Measurements from ENCODE around the gene PLAAT5. TPM values are rescaled to one million over a fixed set of nuclear protein-coding genes. Genes with fewer than 3 reads are reported as not detected.
A peak's percentile ranks its signal among the peaks of the same experiment; 100 is the strongest.

The PLAAT5 gene
- total RNA-seq, 1 donor from 2014 or later = 0.64 TPM

- Mint-ChIP-seq H3K9me3 (peaks cover 13% of the 10 kb centered on the region), H3K4me1 (ENCODE audit: low read depth) (peaks cover 28% of the 10 kb centered on the region), H3K27me3 (ENCODE audit: low read depth) (peaks cover 61% of the 10 kb centered on the region), H3K4me3 (ENCODE audit: low read depth) (peak overlapping the region; percentile 83), H3K36me3 (ENCODE audit: low read depth) (peaks cover 6% of the 10 kb centered on the region), H3K27ac (peak overlapping the region; percentile 67)
- intact Hi-C loops (cut with micrococcal nuclease) = loop anchor here (1.0 to 5.0 kb wide), 4 partner anchors 45 to 120 kb away; partner anchors contain the start of genes PLAAT3 and PLAAT4
- no peak for DNase-seq (ENCODE audit: low spot score)
Measured at GRCh38 chr11:63491636-63492372, 837 bp upstream of the PLAAT5 start.

- intact Hi-C loops (cut with micrococcal nuclease) = loop anchor here (1.0 to 5.0 kb wide), 4 partner anchors 44 to 121 kb away; partner anchors contain the start of genes PLAAT3 and PLAAT4
- Mint-ChIP-seq H3K27me3 (ENCODE audit: low read depth) (peaks cover 62% of the 10 kb centered on the region), H3K9me3 (peaks cover 14% of the 10 kb centered on the region), H3K4me1 (ENCODE audit: low read depth) (peaks cover 28% of the 10 kb centered on the region), H3K36me3 (ENCODE audit: low read depth) (peaks cover 6% of the 10 kb centered on the region), H3K27ac (peak overlapping the region; percentile 78), H3K4me3 (ENCODE audit: low read depth) (peak overlapping the region; percentile 83)
- no peak for DNase-seq (ENCODE audit: low spot score)
Measured at GRCh38 chr11:63491240-63491587, 247 bp upstream of the PLAAT5 start.

- peak overlapping the region; percentile 1 for H3K4me3 Mint-ChIP-seq (ENCODE audit: low read depth)
- H3K4me1 Mint-ChIP-seq (ENCODE audit: low read depth) = peaks cover 28% of the 10 kb centered on the region
- peaks cover 64% of the 10 kb centered on the region for H3K27me3 Mint-ChIP-seq (ENCODE audit: low read depth)
- DNase-seq (ENCODE audit: low spot score) = no peak
- peaks cover 27% of the 10 kb centered on the region for H3K9me3 Mint-ChIP-seq
- peaks cover 6% of the 10 kb centered on the region for H3K36me3 Mint-ChIP-seq (ENCODE audit: low read depth)
- H3K27ac Mint-ChIP-seq = no peak overlapping the region
- intact Hi-C loops (cut with micrococcal nuclease) = loop anchor here (2.0 to 5.0 kb wide), 3 partner anchors 43 to 122 kb away; partner anchors contain the start of genes PLAAT3 and PLAAT4
Measured at GRCh38 chr11:63489879-63490278, 1.1 kb downstream of the PLAAT5 start.

- Mint-ChIP-seq H3K4me3 (ENCODE audit: low read depth) (no peak overlapping the region), H3K9me3 (peaks cover 33% of the 10 kb centered on the region), H3K27me3 (ENCODE audit: low read depth) (peaks cover 64% of the 10 kb centered on the region), H3K27ac (no peak overlapping the region), H3K4me1 (ENCODE audit: low read depth) (peaks cover 28% of the 10 kb centered on the region), H3K36me3 (ENCODE audit: low read depth) (peaks cover 6% of the 10 kb centered on the region)
- intact Hi-C loops (cut with micrococcal nuclease) = no loop called here
- DNase-seq (ENCODE audit: low spot score) = no peak
Measured at GRCh38 chr11:63488789-63489188, 2.2 kb downstream of the PLAAT5 start.

- Mint-ChIP-seq H3K4me1 (ENCODE audit: low read depth) (peaks cover 14% of the 10 kb centered on the region), H3K9me3 (peaks cover 30% of the 10 kb centered on the region), H3K36me3 (ENCODE audit: low read depth) (no peaks in the 10 kb centered on the region), H3K27ac (no peak overlapping the region), H3K4me3 (ENCODE audit: low read depth) (no peak overlapping the region), H3K27me3 (ENCODE audit: low read depth) (peaks cover 79% of the 10 kb centered on the region)
- no peak for DNase-seq (ENCODE audit: low spot score)
- intact Hi-C loops (cut with micrococcal nuclease) = no loop called here
Measured at GRCh38 chr11:63485777-63486176, 5.2 kb downstream of the PLAAT5 start.

- no peak for DNase-seq (ENCODE audit: low spot score)
- H3K27ac Mint-ChIP-seq = no peak overlapping the region
- H3K9me3 Mint-ChIP-seq = peaks cover 28% of the 10 kb centered on the region
- H3K4me3 Mint-ChIP-seq (ENCODE audit: low read depth) = no peak overlapping the region
- intact Hi-C loops (cut with micrococcal nuclease) = no loop called here
- H3K27me3 Mint-ChIP-seq (ENCODE audit: low read depth) = peaks cover 55% of the 10 kb centered on the region
- H3K36me3 Mint-ChIP-seq (ENCODE audit: low read depth) = no peaks in the 10 kb centered on the region
- peaks cover 3% of the 10 kb centered on the region for H3K4me1 Mint-ChIP-seq (ENCODE audit: low read depth)
Measured at GRCh38 chr11:63480039-63480438, 10.9 kb downstream of the PLAAT5 start.

- peak; percentile 29 for DNase-seq (ENCODE audit: low spot score)
- Mint-ChIP-seq H3K36me3 (ENCODE audit: low read depth) (no peaks in the 10 kb centered on the region), H3K4me1 (ENCODE audit: low read depth) (peaks cover 3% of the 10 kb centered on the region), H3K27me3 (ENCODE audit: low read depth) (peaks cover 57% of the 10 kb centered on the region), H3K9me3 (peaks cover 17% of the 10 kb centered on the region), H3K27ac (no peak overlapping the region), H3K4me3 (ENCODE audit: low read depth) (no peak overlapping the region)
- intact Hi-C loops (cut with micrococcal nuclease) = loop anchor here (1.0 to 2.0 kb wide), 3 partner anchors 29 to 260 kb away; no protein-coding TSS in a partner anchor
Measured at GRCh38 chr11:63478896-63479295, 12.1 kb downstream of the PLAAT5 start.

GRCh38 chr11:63476618-63477017 is 14.3 kb downstream of the PLAAT5 start:
- DNase-seq (ENCODE audit: low spot score) = no peak
- no peaks in the 10 kb centered on the region for H3K36me3 Mint-ChIP-seq (ENCODE audit: low read depth)
- no peak overlapping the region for H3K4me3 Mint-ChIP-seq (ENCODE audit: low read depth)
- peaks cover 2% of the 10 kb centered on the region for H3K4me1 Mint-ChIP-seq (ENCODE audit: low read depth)
- intact Hi-C loops (cut with micrococcal nuclease) = no loop called here
- H3K27ac Mint-ChIP-seq = no peak overlapping the region
- peaks cover 15% of the 10 kb centered on the region for H3K9me3 Mint-ChIP-seq
- H3K27me3 Mint-ChIP-seq (ENCODE audit: low read depth) = peaks cover 45% of the 10 kb centered on the region

- no peak overlapping the region for H3K27ac Mint-ChIP-seq
- no peaks in the 10 kb centered on the region for H3K36me3 Mint-ChIP-seq (ENCODE audit: low read depth)
- peaks cover 23% of the 10 kb centered on the region for H3K9me3 Mint-ChIP-seq
- H3K4me1 Mint-ChIP-seq (ENCODE audit: low read depth) = no peaks in the 10 kb centered on the region
- no peak overlapping the region for H3K4me3 Mint-ChIP-seq (ENCODE audit: low read depth)
- no peak for DNase-seq (ENCODE audit: low spot score)
- intact Hi-C loops (cut with micrococcal nuclease) = no loop called here
- peaks cover 40% of the 10 kb centered on the region for H3K27me3 Mint-ChIP-seq (ENCODE audit: low read depth)
Measured at GRCh38 chr11:63472372-63472771, 18.6 kb downstream of the PLAAT5 start.

- Mint-ChIP-seq H3K36me3 (ENCODE audit: low read depth) (no peaks in the 10 kb centered on the region), H3K27me3 (ENCODE audit: low read depth) (peaks cover 30% of the 10 kb centered on the region), H3K4me1 (ENCODE audit: low read depth) (no peaks in the 10 kb centered on the region), H3K27ac (no peak overlapping the region), H3K4me3 (ENCODE audit: low read depth) (no peak overlapping the region), H3K9me3 (peaks cover 12% of the 10 kb centered on the region)
- intact Hi-C loops (cut with micrococcal nuclease) = no loop called here
- DNase-seq (ENCODE audit: low spot score) = no peak
Measured at GRCh38 chr11:63470311-63470710, 20.7 kb downstream of the PLAAT5 start.

GRCh38 chr11:63462137-63462536 is 28.8 kb downstream of the PLAAT5 start:
- H3K27me3 Mint-ChIP-seq (ENCODE audit: low read depth) = peaks cover 15% of the 10 kb centered on the region
- no peak for DNase-seq (ENCODE audit: low spot score)
- no peak overlapping the region for H3K4me3 Mint-ChIP-seq (ENCODE audit: low read depth)
- H3K27ac Mint-ChIP-seq = no peak overlapping the region
- no peaks in the 10 kb centered on the region for H3K36me3 Mint-ChIP-seq (ENCODE audit: low read depth)
- H3K4me1 Mint-ChIP-seq (ENCODE audit: low read depth) = no peaks in the 10 kb centered on the region
- intact Hi-C loops (cut with micrococcal nuclease) = no loop called here
- no peaks in the 10 kb centered on the region for H3K9me3 Mint-ChIP-seq

GRCh38 chr11:63459586-63459985 is 31.4 kb downstream of the PLAAT5 start:
- Mint-ChIP-seq H3K27me3 (ENCODE audit: low read depth) (peaks cover 12% of the 10 kb centered on the region), H3K4me3 (ENCODE audit: low read depth) (no peak overlapping the region), H3K36me3 (ENCODE audit: low read depth) (no peaks in the 10 kb centered on the region), H3K9me3 (no peaks in the 10 kb centered on the region), H3K27ac (no peak overlapping the region), H3K4me1 (ENCODE audit: low read depth) (no peaks in the 10 kb centered on the region)
- DNase-seq (ENCODE audit: low spot score) = no peak
- intact Hi-C loops (cut with micrococcal nuclease) = no loop called here

GRCh38 chr11:63448646-63449045 is 42.3 kb downstream of the PLAAT5 start:
- Mint-ChIP-seq H3K36me3 (ENCODE audit: low read depth) (no peaks in the 10 kb centered on the region), H3K27me3 (ENCODE audit: low read depth) (peaks cover 18% of the 10 kb centered on the region), H3K9me3 (no peaks in the 10 kb centered on the region), H3K4me3 (ENCODE audit: low read depth) (no peak overlapping the region), H3K4me1 (ENCODE audit: low read depth) (peaks cover 35% of the 10 kb centered on the region), H3K27ac (no peak overlapping the region)
- intact Hi-C loops (cut with micrococcal nuclease) = loop anchor here (5.0 kb wide), 1 partner anchor 44 kb away; the partner anchor contains the start of gene PLAAT5
- no peak for DNase-seq (ENCODE audit: low spot score)

Measured in activated T-helper 2 cell treated with anti-CD3 and anti-CD28 coated beads, Interferon-gamma antibody, Interleukin-2, Interleukin-4, amounts not matched to agents 10 μg/mL and 5 μg/mL and 100 μg/mL, durations not matched to agents 14 hours and 24 hours and 36 hours (primary cell).